ENCODE measurements around the gene FAM3D.

DNA sequence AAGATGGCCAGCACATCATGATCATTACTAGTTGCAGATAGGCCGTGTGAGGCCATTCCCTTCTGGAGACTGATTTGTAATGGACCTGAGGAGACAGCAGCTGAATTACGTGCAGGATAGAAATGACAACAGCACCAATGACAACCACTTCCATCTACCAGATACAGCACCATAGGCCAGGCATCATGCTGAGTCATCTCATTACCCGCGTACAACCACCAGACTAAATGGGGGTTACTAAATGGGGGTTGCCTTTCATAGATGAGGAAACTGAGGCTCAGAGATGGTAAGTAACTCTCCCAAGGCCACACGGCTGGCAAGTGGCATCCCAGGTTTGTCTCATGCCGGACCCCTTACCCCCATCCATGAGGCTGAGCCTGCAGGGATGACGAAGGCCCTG, 56.6 kb downstream of the FAM3D start:
- TF ChIP-seq, protein P1, sequence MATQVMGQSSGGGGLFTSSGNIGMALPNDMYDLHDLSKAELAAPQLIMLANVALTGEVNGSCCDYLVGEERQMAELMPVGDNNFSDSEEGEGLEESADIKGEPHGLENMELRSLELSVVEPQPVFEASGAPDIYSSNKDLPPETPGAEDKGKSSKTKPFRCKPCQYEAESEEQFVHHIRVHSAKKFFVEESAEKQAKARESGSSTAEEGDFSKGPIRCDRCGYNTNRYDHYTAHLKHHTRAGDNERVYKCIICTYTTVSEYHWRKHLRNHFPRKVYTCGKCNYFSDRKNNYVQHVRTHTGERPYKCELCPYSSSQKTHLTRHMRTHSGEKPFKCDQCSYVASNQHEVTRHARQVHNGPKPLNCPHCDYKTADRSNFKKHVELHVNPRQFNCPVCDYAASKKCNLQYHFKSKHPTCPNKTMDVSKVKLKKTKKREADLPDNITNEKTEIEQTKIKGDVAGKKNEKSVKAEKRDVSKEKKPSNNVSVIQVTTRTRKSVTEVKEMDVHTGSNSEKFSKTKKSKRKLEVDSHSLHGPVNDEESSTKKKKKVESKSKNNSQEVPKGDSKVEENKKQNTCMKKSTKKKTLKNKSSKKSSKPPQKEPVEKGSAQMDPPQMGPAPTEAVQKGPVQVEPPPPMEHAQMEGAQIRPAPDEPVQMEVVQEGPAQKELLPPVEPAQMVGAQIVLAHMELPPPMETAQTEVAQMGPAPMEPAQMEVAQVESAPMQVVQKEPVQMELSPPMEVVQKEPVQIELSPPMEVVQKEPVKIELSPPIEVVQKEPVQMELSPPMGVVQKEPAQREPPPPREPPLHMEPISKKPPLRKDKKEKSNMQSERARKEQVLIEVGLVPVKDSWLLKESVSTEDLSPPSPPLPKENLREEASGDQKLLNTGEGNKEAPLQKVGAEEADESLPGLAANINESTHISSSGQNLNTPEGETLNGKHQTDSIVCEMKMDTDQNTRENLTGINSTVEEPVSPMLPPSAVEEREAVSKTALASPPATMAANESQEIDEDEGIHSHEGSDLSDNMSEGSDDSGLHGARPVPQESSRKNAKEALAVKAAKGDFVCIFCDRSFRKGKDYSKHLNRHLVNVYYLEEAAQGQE (IDR thresholded peaks at IDR 0.05; ENCODE audit: insufficient read depth in 1 of 2, low read depth in 2 of 2, low read length in 2 of 2), result no peak
- TF ChIP-seq SIN3A (IDR thresholded peaks at IDR 0.05; ENCODE audit: borderline replicate concordance, insufficient read depth, low read length), result no peak
